ENCODE results near the gene PLCB4. TPM values are rescaled to one million over a fixed set of nuclear protein-coding genes. Genes with fewer than 3 reads are reported as not detected.

Gene PLCB4
- total and polyA plus RNA-seq, 2 donors, result 11.5 to 32.1 TPM

- H3K27ac ChIP-seq (ENCODE audit: low read depth), result no peak overlapping the region
- 5% methylated on average over 28 of the region's 28 CpGs for WGBS
These were observed 447.5 kb downstream of the PLCB4 start for GRCh38 chr20:9516234-9516871.

GRCh38 chr20:9517297-9518162, 448.6 kb downstream of the PLCB4 start:
- no peaks in the 10 kb centered on the region for H3K4me1 ChIP-seq (ENCODE audit: insufficient read depth)
- no peak overlapping the region for H3K4me3 ChIP-seq (ENCODE audit: low read depth, low read length)
- no peak overlapping the region for H3K27ac ChIP-seq (ENCODE audit: low read depth)
- H3K36me3 ChIP-seq (ENCODE audit: insufficient read depth), result no peaks in the 10 kb centered on the region
- 43% methylated on average over 8 of the region's 8 CpGs for WGBS
- no peak for DNase-seq (ENCODE audit: extremely low spot score)

More at GRCh38 chr20:9516234-9516871, 447.5 kb downstream of the PLCB4 start:
- no peaks in the 10 kb centered on the region for H3K4me1 ChIP-seq (ENCODE audit: insufficient read depth)
- no peak overlapping the region for H3K4me3 ChIP-seq (ENCODE audit: low read depth, low read length)
- no peaks in the 10 kb centered on the region for H3K36me3 ChIP-seq (ENCODE audit: insufficient read depth)
- DNase-seq (ENCODE audit: extremely low spot score), result no peak

- 22% methylated on average over 8 of the region's 8 CpGs for WGBS
- no peak for DNase-seq (ENCODE audit: extremely low spot score)
- Histone ChIP-seq H3K4me1 (ENCODE audit: insufficient read depth) (no peaks in the 10 kb centered on the region), H3K36me3 (ENCODE audit: insufficient read depth) (no peaks in the 10 kb centered on the region), H3K4me3 (ENCODE audit: low read depth, low read length) (no peak overlapping the region), H3K27ac (ENCODE audit: low read depth) (no peak overlapping the region)
These were observed 449.8 kb downstream of the PLCB4 start for GRCh38 chr20:9518576-9519175.

- Histone ChIP-seq H3K4me3 (ENCODE audit: low read depth, low read length) (no peak overlapping the region), H3K36me3 (ENCODE audit: insufficient read depth) (no peaks in the 10 kb centered on the region), H3K27ac (ENCODE audit: low read depth) (no peak overlapping the region), H3K4me1 (ENCODE audit: insufficient read depth) (no peaks in the 10 kb centered on the region)
- 53% methylated on average over 4 of the region's 4 CpGs for WGBS
- no peak for DNase-seq (ENCODE audit: extremely low spot score)
These were observed 451.2 kb downstream of the PLCB4 start for GRCh38 chr20:9520086-9520485.

- Histone ChIP-seq H3K27ac (ENCODE audit: low read depth) (no peak overlapping the region), H3K4me3 (ENCODE audit: low read depth, low read length) (no peak overlapping the region), H3K4me1 (ENCODE audit: insufficient read depth) (no peaks in the 10 kb centered on the region), H3K36me3 (ENCODE audit: insufficient read depth) (no peaks in the 10 kb centered on the region)
- 64% methylated on average over 3 of the region's 3 CpGs for WGBS
- DNase-seq (ENCODE audit: extremely low spot score), result no peak
These were observed 454.7 kb downstream of the PLCB4 start for GRCh38 chr20:9523636-9524035.
